Astrocyte (in vitro differentiated cells and primary cell): ENCODE measurements around the gene TIAM2.

Source experiments
- CTCF ChIP-seq: IDR thresholded peaks from 2 replicates; pipeline ENCODE4 v1.5.1; 2011; ENCODE audit warnings: low read depth, mild to moderate bottlenecking, inconsistent platforms, low read length, moderate library complexity; ENCODE audit not compliant: insufficient read depth
- EZH2 ChIP-seq: IDR thresholded peaks from 2 replicates; pipeline ENCODE4 v1.6.1; 2012; ENCODE audit warnings: mild to moderate bottlenecking, low read length, inconsistent platforms; ENCODE audit not compliant: insufficient read depth

GRCh38 chr6:154956771-154957522 is 38.2 kb upstream of the TIAM2 start:
- TF ChIP-seq CTCF (no peak), EZH2 (no peak)
